H1 (cell line): ENCODE measurements around the gene NUDT3. TPM values are rescaled to one million over a fixed set of nuclear protein-coding genes. Genes with fewer than 3 reads are reported as not detected.

Source experiments
- CTCF ChIA-PET: fragments of 300-600 bp; sonication (Branson Sonifier 250); formaldehyde crosslinking; loops from one replicate; lab custom pipeline; 2021; ENCODE audit not compliant: partially characterized antibody; lab: Charles Lee
- POLR2A ChIA-PET: fragments of 300-600 bp; sonication (Branson Sonifier 250); formaldehyde crosslinking; loops from one replicate; lab custom pipeline; 2021; ENCODE audit warnings: inconsistent platforms; ENCODE audit not compliant: partially characterized antibody; lab: Charles Lee
- DNase-seq, 2 experiments: peaks; one replicate each; pipeline versions ENCODE4 v3.0.0 to v3.0.0-alpha.2; 2010 to 2022; ENCODE audit warnings: low spot score in 2 of 2, low read depth in 1 of 2, mixed read lengths in 1 of 2
- FAIRE-seq: peaks from 2 replicates; lab custom pipeline; 2011; peaks lifted over from hg19 to GRCh38; lab: Jason Lieb, UNC
- H2AFZ ChIP-seq: 2 replicates; pipeline ENCODE4 v1.8.1; 2012; ENCODE audit warnings: low read length, inconsistent platforms
- H2AK5ac ChIP-seq: 2 replicates; pipeline ENCODE4 v1.6.1; 2013; ENCODE audit warnings: low read depth, low read length
- H2BK120ac ChIP-seq: replicated peaks from 2 replicates; pipeline ENCODE3; 2013; ENCODE audit warnings: low read depth, low read length, inconsistent platforms
- H2BK12ac ChIP-seq: 2 replicates; pipeline ENCODE4 v1.6.1; 2013; ENCODE audit warnings: low read depth, low read length
- H2BK15ac ChIP-seq: 2 replicates; pipeline ENCODE4 v1.6.1; 2013; ENCODE audit warnings: low read length
- H2BK20ac ChIP-seq: 2 replicates; pipeline ENCODE4 v1.6.1; 2013; ENCODE audit warnings: low read length
- H2BK5ac ChIP-seq: 2 replicates; pipeline ENCODE4 v1.6.1; 2013; ENCODE audit warnings: low read depth, low read length
- H3K14ac ChIP-seq: 2 replicates; pipeline ENCODE4 v1.6.1; 2013; ENCODE audit warnings: inconsistent platforms; ENCODE audit not compliant: insufficient read length
- H3K18ac ChIP-seq: 2 replicates; pipeline ENCODE4 v1.6.1; 2013; ENCODE audit warnings: low read length; ENCODE audit errors: extremely low read depth
- H3K23ac ChIP-seq: 2 replicates; pipeline ENCODE4 v1.6.1; 2013; ENCODE audit warnings: inconsistent platforms; ENCODE audit not compliant: insufficient read length
- H3K23me2 ChIP-seq: 2 replicates; pipeline ENCODE4 v1.6.1; 2013; ENCODE audit warnings: low read depth, low read length
- H3K27ac ChIP-seq: 2 replicates; pipeline ENCODE4 v1.6.1; 2011; ENCODE audit warnings: low read depth, low read length, inconsistent platforms
- H3K27me3 ChIP-seq, 4 experiments: replicated peaks in 1 of 4; 1 replicate in 1 of 4; 2 replicates in 3 of 4; pipeline versions ENCODE4 v1.6.1 to v1.8.1; 2011 to 2013; ENCODE audit warnings: low read length in 3 of 4, mild to moderate bottlenecking in 3 of 4, inconsistent platforms in 2 of 4, mixed read lengths in 2 of 4, moderate library complexity in 1 of 4; ENCODE audit not compliant: control insufficient read depth in 3 of 4, insufficient read depth in 3 of 4; ENCODE audit errors: extremely low read depth in 1 of 4
- H3K36me3 ChIP-seq, 4 experiments: 2 replicates each; pipeline versions ENCODE4 v1.6.1 to v1.8.1; 2011 to 2013; ENCODE audit warnings: mild to moderate bottlenecking in 4 of 4, low read length in 3 of 4, moderate library complexity in 2 of 4, control low read depth in 1 of 4, inconsistent platforms in 1 of 4; ENCODE audit not compliant: insufficient read depth in 4 of 4, control insufficient read depth in 2 of 4
- H3K4ac ChIP-seq: replicated peaks from 2 replicates; pipeline ENCODE3; 2013; ENCODE audit warnings: low read length, low read depth, mixed read lengths, inconsistent platforms; ENCODE audit not compliant: insufficient read length
- H3K4me1 ChIP-seq, 4 experiments: replicated peaks in 1 of 4; 1 replicate in 1 of 4; 2 replicates in 3 of 4; pipeline versions ENCODE4 v1.6.1 to v1.8.1; 2011 to 2013; ENCODE audit warnings: low read length in 3 of 4, inconsistent platforms in 2 of 4, mixed read lengths in 1 of 4; ENCODE audit not compliant: insufficient read depth in 4 of 4, control insufficient read depth in 3 of 4
- H3K4me2 ChIP-seq, 2 experiments: 2 replicates each; pipeline versions ENCODE4 v1.6.1 to v1.8.1; 2011 to 2013; ENCODE audit warnings: low read depth in 2 of 2, low read length in 2 of 2, control low read depth in 1 of 2, inconsistent platforms in 1 of 2, mild to moderate bottlenecking in 1 of 2; ENCODE audit not compliant: insufficient read depth in 1 of 2
- H3K4me3 ChIP-seq, 4 experiments: fragments of 200-600, 300-600 bp in 1 of 4; sonication (generic), shearing (Covaris generic), sonication (Bioruptor Twin) in 1 of 4; 2 replicates each; pipeline versions ENCODE4 v1.5.1 to v1.8.1; 2011 to 2016; ENCODE audit warnings: low read length in 4 of 4, low read depth in 3 of 4, control low read depth in 2 of 4, inconsistent platforms in 2 of 4, mild to moderate bottlenecking in 2 of 4, mixed read lengths in 1 of 4, moderate library complexity in 1 of 4; ENCODE audit not compliant: insufficient read depth in 2 of 4; ENCODE audit errors: extremely low read depth in 1 of 4
- H3K56ac ChIP-seq: replicated peaks from 2 replicates; pipeline ENCODE3; 2013; ENCODE audit warnings: low read depth, mild to moderate bottlenecking, mixed read lengths, low read length, inconsistent platforms; ENCODE audit not compliant: insufficient read length
- H3K79me1 ChIP-seq: 2 replicates; pipeline ENCODE4 v1.6.1; 2013; ENCODE audit warnings: low read depth, low read length, control low read depth
- H3K79me2 ChIP-seq, 2 experiments: 2 replicates each; pipeline versions ENCODE4 v1.6.1 to v1.8.1; 2012 to 2013; ENCODE audit warnings: low read length in 2 of 2, mild to moderate bottlenecking in 2 of 2, inconsistent platforms in 1 of 2; ENCODE audit not compliant: insufficient read depth in 2 of 2, control insufficient read depth in 1 of 2
- H3K9ac ChIP-seq, 4 experiments: replicated peaks in 1 of 4; 1 replicate in 1 of 4; 2 replicates in 3 of 4; pipeline versions ENCODE4 v1.6.1 to v1.8.1; 2011 to 2013; ENCODE audit warnings: low read depth in 3 of 4, low read length in 3 of 4, control low read depth in 2 of 4, mild to moderate bottlenecking in 2 of 4, moderate library complexity in 2 of 4, inconsistent platforms in 1 of 4; ENCODE audit errors: extremely low read depth in 1 of 4
- H3K9me3 ChIP-seq, 2 experiments: 2 replicates each; pipeline versions ENCODE4 v1.6.1 to v1.8.1; 2012 to 2013; ENCODE audit warnings: mild to moderate bottlenecking in 2 of 2, moderate library complexity in 2 of 2, control low read depth in 1 of 2, inconsistent platforms in 1 of 2, low read depth in 1 of 2, low read length in 1 of 2, mixed read lengths in 1 of 2; ENCODE audit not compliant: insufficient read depth in 2 of 2
- H4K20me1 ChIP-seq, 2 experiments: replicated peaks in 1 of 2; 2 replicates each; pipeline versions ENCODE3 to v1.8.1; 2011 to 2013; ENCODE audit warnings: inconsistent platforms in 2 of 2, low read length in 2 of 2, mild to moderate bottlenecking in 1 of 2; ENCODE audit not compliant: insufficient read depth in 2 of 2, control insufficient read depth in 1 of 2
- H4K5ac ChIP-seq: 2 replicates; pipeline ENCODE4 v1.6.1; 2013; ENCODE audit warnings: low read length, low read depth, mixed read lengths, inconsistent platforms; ENCODE audit not compliant: insufficient read length
- H4K8ac ChIP-seq: 2 replicates; pipeline ENCODE4 v1.8.0; 2013; ENCODE audit warnings: mild to moderate bottlenecking, moderate library complexity, low read length, inconsistent platforms; ENCODE audit not compliant: insufficient read depth; ENCODE audit errors: extremely low read depth
- H4K91ac ChIP-seq: replicated peaks from 2 replicates; pipeline ENCODE3; 2013; ENCODE audit warnings: low read length, mixed read lengths, inconsistent platforms; ENCODE audit not compliant: insufficient read length
- BRCA1 ChIP-seq: IDR thresholded peaks from 2 replicates; pipeline ENCODE4 v1.6.1; 2012; ENCODE audit warnings: low read depth, low read length, improper control_type of control experiment
- RFX5 ChIP-seq: IDR thresholded peaks from 2 replicates; pipeline ENCODE4 v1.6.1; 2011; ENCODE audit warnings: low read depth, low read length, improper control_type of control experiment, borderline replicate concordance
- SIN3A ChIP-seq, 2 experiments: IDR thresholded peaks in 1 of 2; conservative IDR thresholded peaks in 1 of 2; 2 replicates each; pipeline ENCODE4 v1.6.1; 2011 to 2012; ENCODE audit warnings: low read length in 2 of 2, improper control_type of control experiment in 1 of 2, low read depth in 1 of 2, mild to moderate bottlenecking in 1 of 2
- YY1 ChIP-seq: IDR thresholded peaks from 2 replicates; pipeline ENCODE4 v1.6.1; 2011; ENCODE audit warnings: low read depth, mild to moderate bottlenecking, low read length
- WGBS, 2 experiments: shearing (Covaris generic) in 1 of 2; methylation state at CpG; one replicate each; pipeline versions ENCODE4 v1.1.6 to v1.1.7; 2013 to 2015; ENCODE audit warnings: low lambda C conversion rate in 2 of 2, mixed read lengths in 2 of 2, inconsistent platforms in 1 of 2, low coverage in 1 of 2, missing lambda C conversion rate in 1 of 2; ENCODE audit not compliant: insufficient replicate concordance in 2 of 2, insufficient coverage in 1 of 2, insufficient read length in 1 of 2; ENCODE audit errors: extremely low coverage in 1 of 2, missing lambda C conversion rate in 1 of 2; 5-methylcytosine and 5-hydroxymethylcytosine counted together
- polyA plus RNA-seq, 7 experiments: library from polyadenylated mRNA; depleted of rRNA in 3 of 7; stranded (reverse) in 5 of 7; unstranded in 2 of 7; fragments of >200 nt in 5 of 7; fragments of 200-250 nt in 2 of 7; gene quantifications; 1 replicate in 5 of 7; 2 replicates in 1 of 7; 4 replicates in 1 of 7; pipeline versions ENCODE4 v1.2.1 to v1.2.3, GENCODE V29; 2011 to 2013; ENCODE audit warnings: missing spikeins in 2 of 7, mixed read lengths in 2 of 7
- total RNA-seq: library from RNA; stranded (reverse); fragmentation: NEBNext Ultra II Directional; extraction: Animal tissue kit (Norgen Biotek cat#: 25700); gene quantifications from 2 replicates; pipeline ENCODE4 v1.2.1, GENCODE V29; 2021

NUDT3 gene
- total and polyA plus RNA-seq, 2 of the 8 experiments (the other 6 are each of a cell fraction or from before 2014, with no cell fraction given), result 14.1 to 36.9 TPM

- CTCF ChIA-PET, result no interaction called here
- Histone ChIP-seq H3K79me1 (no peaks in the 10 kb centered on the region), H3K9ac (no peak overlapping the region), H3K56ac (no peak overlapping the region), H2BK120ac (no peak overlapping the region), H2BK5ac (no peak overlapping the region), H4K5ac (no peak overlapping the region), H3K4me1 (no peaks in the 10 kb centered on the region), H3K4me2 (no peak overlapping the region), H3K27ac (no peak overlapping the region)
- TF ChIP-seq SIN3A (conservative IDR thresholded peaks at IDR 0.05 in 1 of 2, IDR thresholded peaks at IDR 0.05 in 1 of 2; ENCODE audit: low read depth in 1 of 2, low read length in 2 of 2), result no peak
- no peak for TF ChIP-seq YY1
- TF ChIP-seq BRCA1, result no peak
- TF ChIP-seq RFX5, result no peak
- TF ChIP-seq, all 59 proteins: peak for 0
- Histone ChIP-seq H4K91ac (no peak overlapping the region), H2BK15ac (no peak overlapping the region), H2BK20ac (no peak overlapping the region), H4K20me1 (peaks cover 0 to 7% of the 10 kb centered on the region in 2 experiments), H3K23ac (no peak overlapping the region), H3K9me3 (no peaks in the 10 kb centered on the region), H3K23me2 (no peaks in the 10 kb centered on the region), H3K4ac (no peak overlapping the region), H2AFZ (no peak overlapping the region), H4K8ac (no peak overlapping the region), H3K18ac (no peak overlapping the region), H2BK12ac (no peak overlapping the region), H3K79me2 (peaks cover 0 to 58% of the 10 kb centered on the region in 2 experiments; a peak in 2 of 4 replicates), H2AK5ac (no peak overlapping the region), H3K27me3 (no peaks in the 10 kb centered on the region), H3K36me3 (no peaks in the 10 kb centered on the region; a peak in 2 of 8 replicates), H3K4me3 (no peak overlapping the region), H3K14ac (no peak overlapping the region)
- FAIRE-seq, result no peak
- DNase-seq, result no peak
- POLR2A ChIA-PET, result no interaction called here
- WGBS, 2 experiments, result 89% methylated on average over 5 of the region's 5 CpGs; no CpG with 5 or more reads in 1 of the 2 experiments
Observed at GRCh38 chr6:34370361-34370760, 22.1 kb downstream of the NUDT3 start.
